Osteocyte (in vitro differentiated cells): ENCODE measurements around the gene B3GNT2. TPM values are rescaled to one million over a fixed set of nuclear protein-coding genes. Genes with fewer than 3 reads are reported as not detected.

Experiments
- DNase-seq: peaks from one replicate; pipeline ENCODE4 v3.0.0; 2021; ENCODE audit warnings: mixed read lengths; ENCODE audit not compliant: unreplicated experiment; ENCODE audit errors: extremely low spot score
- H3K27ac Mint-ChIP-seq: one replicate; pipeline ENCODE4 v1.8.0; 2021; ENCODE audit warnings: mild to moderate bottlenecking, mixed read lengths; ENCODE audit not compliant: unreplicated experiment
- H3K27me3 Mint-ChIP-seq: one replicate; pipeline ENCODE4 v1.8.0; 2021; ENCODE audit warnings: mixed read lengths; ENCODE audit not compliant: unreplicated experiment
- H3K36me3 Mint-ChIP-seq: one replicate; pipeline ENCODE4 v1.8.0; 2021; ENCODE audit warnings: mixed read lengths; ENCODE audit not compliant: unreplicated experiment
- H3K4me1 Mint-ChIP-seq: one replicate; pipeline ENCODE4 v1.8.0; 2021; ENCODE audit warnings: mixed read lengths; ENCODE audit not compliant: unreplicated experiment
- H3K4me3 Mint-ChIP-seq: one replicate; pipeline ENCODE4 v1.8.0; 2021; ENCODE audit warnings: mild to moderate bottlenecking, moderate library complexity, mixed read lengths; ENCODE audit not compliant: unreplicated experiment
- H3K9me3 Mint-ChIP-seq: one replicate; pipeline ENCODE4 v1.8.0; 2021; ENCODE audit warnings: mixed read lengths; ENCODE audit not compliant: unreplicated experiment
- CTCF ChIP-seq: fragments of 200-600 bp; sonication (generic); IDR thresholded peaks from 2 replicates; pipeline ENCODE4 v1.5.0; 2021; ENCODE audit warnings: antibody characterized with exemption, mild to moderate bottlenecking, moderate library complexity
- total RNA-seq: library from RNA; stranded (reverse); gene quantifications from 2 replicates; pipeline ENCODE4 v1.2.1, GENCODE V29; 2021

B3GNT2 gene
- total RNA-seq, 1 donor from 2014 or later, result 7.9 TPM

DNA sequence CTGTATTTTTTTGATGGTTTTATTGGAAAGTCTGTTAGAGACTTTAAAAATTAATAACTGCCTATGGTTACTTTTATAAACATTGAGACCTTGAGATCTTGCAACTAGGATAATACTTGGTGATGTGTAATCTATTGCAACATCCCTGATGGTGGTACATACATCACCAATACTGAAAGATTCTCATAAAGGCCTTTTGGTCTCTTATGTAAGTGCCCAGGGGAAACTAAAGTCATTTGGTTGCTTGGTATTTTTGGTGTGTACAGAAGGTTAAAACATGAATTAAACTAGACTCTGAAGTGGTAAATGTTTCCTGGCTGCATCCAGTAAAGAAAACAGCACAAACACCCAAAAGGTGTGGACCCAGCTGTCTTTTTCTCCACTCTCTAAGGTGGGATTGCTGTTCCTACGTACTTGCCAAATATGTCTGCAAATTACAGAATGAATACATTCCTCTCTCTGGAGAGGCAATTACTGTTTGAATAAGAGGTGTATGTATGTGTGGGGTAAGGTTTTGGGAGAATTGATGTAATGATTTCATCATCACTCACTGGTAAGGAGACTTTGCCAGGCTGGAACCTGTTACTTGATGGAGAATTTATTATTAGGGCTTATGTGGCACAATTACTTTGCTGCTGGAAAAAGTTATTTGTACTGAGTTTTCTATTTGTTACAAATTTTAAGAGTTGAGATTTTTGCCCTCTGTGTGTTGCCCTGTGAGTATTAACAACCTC, 3.6 kb downstream of the B3GNT2 start:
- H3K4me1 Mint-ChIP-seq, result peaks cover 26% of the 10 kb centered on the region
- no peak for DNase-seq

DNA sequence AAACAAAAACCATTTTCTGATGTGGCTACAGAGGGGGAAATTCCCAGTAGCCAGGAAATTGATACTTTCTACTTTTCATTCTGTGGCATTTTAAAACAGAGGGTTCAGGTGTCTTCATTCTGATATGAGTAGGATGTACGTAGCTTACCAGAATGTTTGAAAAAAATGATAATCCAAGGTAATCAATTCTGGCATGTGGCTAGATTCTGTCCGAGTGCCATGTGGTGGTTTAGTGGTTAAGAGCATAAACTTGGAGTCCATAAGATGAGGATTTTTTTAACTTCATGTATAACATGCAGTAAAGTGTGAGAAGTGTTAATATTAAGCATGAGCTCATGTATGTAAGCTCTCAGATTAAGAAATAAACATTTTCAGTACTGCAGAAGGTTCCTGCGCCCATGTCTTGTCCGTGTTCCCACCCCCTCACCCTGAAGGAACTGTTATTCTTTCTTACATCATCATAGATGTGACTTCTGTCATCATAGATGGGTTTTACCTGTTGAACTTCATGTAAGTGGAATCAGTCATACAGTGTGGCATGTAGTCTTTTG, 4.5 kb downstream of the B3GNT2 start:
- Mint-ChIP-seq H3K27me3 (no peaks in the 10 kb centered on the region), H3K36me3 (no peaks in the 10 kb centered on the region), H3K4me1 (peaks cover 26% of the 10 kb centered on the region), H3K9me3 (no peaks in the 10 kb centered on the region), H3K27ac (no peak overlapping the region), H3K4me3 (no peak overlapping the region)
- no peak for TF ChIP-seq CTCF
- DNase-seq, result no peak

More for the DNA sequence above, 3.6 kb downstream of the B3GNT2 start:
- H3K9me3 Mint-ChIP-seq, result no peaks in the 10 kb centered on the region
- no peak for TF ChIP-seq CTCF
- H3K27me3 Mint-ChIP-seq, result no peaks in the 10 kb centered on the region
- H3K4me3 Mint-ChIP-seq, result no peak overlapping the region
- no peaks in the 10 kb centered on the region for H3K36me3 Mint-ChIP-seq
- no peak overlapping the region for H3K27ac Mint-ChIP-seq

GRCh38 chr2:62200868-62201267, 5.0 kb downstream of the B3GNT2 start:
- TF ChIP-seq CTCF, result no peak
- H3K36me3 Mint-ChIP-seq, result no peaks in the 10 kb centered on the region
- H3K27me3 Mint-ChIP-seq, result no peaks in the 10 kb centered on the region
- no peak for DNase-seq
- H3K9me3 Mint-ChIP-seq, result no peaks in the 10 kb centered on the region
- peaks cover 26% of the 10 kb centered on the region for H3K4me1 Mint-ChIP-seq
- no peak overlapping the region for H3K4me3 Mint-ChIP-seq
- no peak overlapping the region for H3K27ac Mint-ChIP-seq

DNA sequence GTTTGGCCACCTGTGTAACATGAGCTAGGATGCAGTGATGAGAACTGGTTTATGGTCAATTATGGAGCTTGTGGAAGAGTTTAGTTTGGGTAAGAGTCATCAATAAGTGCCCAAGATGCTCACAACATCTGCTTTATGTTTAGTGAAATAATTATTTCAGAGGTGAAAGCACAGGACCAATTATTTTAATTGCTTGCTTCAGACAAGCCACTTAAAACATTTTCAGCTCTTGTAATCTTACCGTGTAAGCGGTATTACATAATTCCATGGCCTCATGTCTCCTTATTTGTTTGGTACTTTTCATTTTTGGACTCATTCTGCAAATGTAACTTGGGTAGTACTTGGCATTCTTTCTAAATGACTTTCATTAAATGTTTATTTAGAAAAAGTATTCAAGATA, 5.4 kb downstream of the B3GNT2 start:
- Mint-ChIP-seq H3K27ac (no peak overlapping the region), H3K4me1 (peaks cover 26% of the 10 kb centered on the region), H3K9me3 (no peaks in the 10 kb centered on the region), H3K27me3 (no peaks in the 10 kb centered on the region), H3K36me3 (no peaks in the 10 kb centered on the region), H3K4me3 (no peak overlapping the region)
- DNase-seq, result no peak
- no peak for TF ChIP-seq CTCF

- no peak overlapping the region for H3K4me3 Mint-ChIP-seq
- H3K27me3 Mint-ChIP-seq, result no peaks in the 10 kb centered on the region
- no peaks in the 10 kb centered on the region for H3K36me3 Mint-ChIP-seq
- no peak for TF ChIP-seq CTCF
- no peak overlapping the region for H3K27ac Mint-ChIP-seq
- H3K9me3 Mint-ChIP-seq, result no peaks in the 10 kb centered on the region
- DNase-seq, result no peak
- peaks cover 29% of the 10 kb centered on the region for H3K4me1 Mint-ChIP-seq
Observed at GRCh38 chr2:62202019-62202722, 6.3 kb downstream of the B3GNT2 start.
